NB4 (cell line): Measurements from ENCODE around the gene EFCAB12.
A peak's percentile ranks its signal among the peaks of the same experiment; 100 is the strongest.

Experiments used
- DNase-seq: peaks from one replicate; pipeline ENCODE4 v3.0.0; 2010; ENCODE audit warnings: low read depth
- H3K4me3 ChIP-seq: one replicate; pipeline ENCODE4 v1.5.1; 2011; ENCODE audit warnings: mild to moderate bottlenecking, low read depth, low read length, moderate library complexity
- MYC ChIP-seq: IDR thresholded peaks from 2 replicates; pipeline ENCODE4 v1.6.1; 2011; ENCODE audit warnings: low read depth, low read length
- POLR2A ChIP-seq: IDR thresholded peaks from 2 replicates; pipeline ENCODE4 v1.6.1; 2011; ENCODE audit warnings: mild to moderate bottlenecking; ENCODE audit not compliant: insufficient read length; ENCODE audit errors: extremely low read depth
- TF ChIP-seq, protein P1 (sequence below): IDR thresholded peaks from 2 replicates; pipeline ENCODE4 v1.6.1; 2011; ENCODE audit warnings: low read depth, low read length
- TF ChIP-seq, protein P2 (sequence below): IDR thresholded peaks from one replicate; pipeline ENCODE4 v1.5.1; 2012; ENCODE audit warnings: low read depth, low read length

Gene EFCAB12

DNA sequence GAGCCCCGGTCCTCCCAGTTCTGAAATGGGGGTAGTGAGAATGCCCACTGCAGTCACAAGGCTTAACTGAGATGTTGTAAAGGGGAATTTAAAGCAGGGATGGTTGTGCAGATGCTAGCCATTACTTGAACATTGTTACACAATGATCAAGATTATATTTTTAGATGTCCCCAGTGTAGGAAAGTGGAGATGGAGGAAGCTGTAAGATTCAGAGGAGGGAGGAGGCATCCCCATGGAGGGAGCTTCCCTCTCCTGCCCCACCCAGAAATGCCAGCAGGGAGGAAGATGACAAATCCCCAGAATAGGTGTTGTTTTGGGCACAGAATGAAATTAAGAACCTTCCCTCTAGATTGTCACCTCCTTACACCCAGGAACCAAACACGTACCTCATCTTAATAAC is 46.1 kb downstream of the EFCAB12 start:
- TF ChIP-seq POLR2A: no peak
- no peak for TF ChIP-seq MYC
- TF ChIP-seq, protein P1, sequence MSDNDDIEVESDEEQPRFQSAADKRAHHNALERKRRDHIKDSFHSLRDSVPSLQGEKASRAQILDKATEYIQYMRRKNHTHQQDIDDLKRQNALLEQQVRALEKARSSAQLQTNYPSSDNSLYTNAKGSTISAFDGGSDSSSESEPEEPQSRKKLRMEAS: no peak
- TF ChIP-seq, protein P2, sequence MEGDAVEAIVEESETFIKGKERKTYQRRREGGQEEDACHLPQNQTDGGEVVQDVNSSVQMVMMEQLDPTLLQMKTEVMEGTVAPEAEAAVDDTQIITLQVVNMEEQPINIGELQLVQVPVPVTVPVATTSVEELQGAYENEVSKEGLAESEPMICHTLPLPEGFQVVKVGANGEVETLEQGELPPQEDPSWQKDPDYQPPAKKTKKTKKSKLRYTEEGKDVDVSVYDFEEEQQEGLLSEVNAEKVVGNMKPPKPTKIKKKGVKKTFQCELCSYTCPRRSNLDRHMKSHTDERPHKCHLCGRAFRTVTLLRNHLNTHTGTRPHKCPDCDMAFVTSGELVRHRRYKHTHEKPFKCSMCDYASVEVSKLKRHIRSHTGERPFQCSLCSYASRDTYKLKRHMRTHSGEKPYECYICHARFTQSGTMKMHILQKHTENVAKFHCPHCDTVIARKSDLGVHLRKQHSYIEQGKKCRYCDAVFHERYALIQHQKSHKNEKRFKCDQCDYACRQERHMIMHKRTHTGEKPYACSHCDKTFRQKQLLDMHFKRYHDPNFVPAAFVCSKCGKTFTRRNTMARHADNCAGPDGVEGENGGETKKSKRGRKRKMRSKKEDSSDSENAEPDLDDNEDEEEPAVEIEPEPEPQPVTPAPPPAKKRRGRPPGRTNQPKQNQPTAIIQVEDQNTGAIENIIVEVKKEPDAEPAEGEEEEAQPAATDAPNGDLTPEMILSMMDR: no peak
- no peak overlapping the region for H3K4me3 ChIP-seq
- DNase-seq: no peak

DNA sequence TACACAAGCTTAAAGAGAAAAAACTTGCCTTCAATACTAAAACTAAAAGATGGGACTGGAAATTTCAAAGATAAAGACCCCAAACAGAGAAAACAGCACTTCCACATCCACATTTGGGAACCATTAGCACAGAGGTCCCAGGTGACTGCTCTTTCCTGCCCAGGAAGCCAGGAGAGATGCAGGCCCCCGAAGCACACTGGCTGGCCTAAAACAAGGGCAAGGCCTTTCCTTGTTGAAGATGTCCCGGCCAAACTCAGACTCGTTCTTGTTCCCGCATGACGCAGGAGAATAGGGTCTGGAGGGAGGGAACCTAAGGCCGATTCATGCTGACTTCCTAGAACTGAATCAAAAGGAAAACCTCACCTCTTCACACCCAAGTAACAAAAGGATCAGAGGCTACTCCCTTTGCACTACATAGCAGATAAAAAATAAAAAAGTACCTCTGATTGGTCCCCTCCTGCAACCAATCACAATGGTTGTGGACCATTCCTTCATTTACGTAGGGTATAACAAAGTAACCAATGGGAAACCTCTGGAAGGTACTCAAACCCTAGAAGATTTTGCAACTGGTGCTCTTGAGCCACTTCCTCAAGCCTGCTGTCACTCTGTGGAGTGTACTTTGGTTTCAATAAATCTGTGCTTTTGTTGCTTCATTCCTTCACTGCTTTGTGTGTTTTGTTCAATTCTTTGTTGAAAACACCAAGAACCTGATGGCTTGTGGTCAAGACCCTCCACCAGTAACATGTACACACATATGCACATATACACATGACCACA is 48.7 kb downstream of the EFCAB12 start:
- TF ChIP-seq, protein P1: no peak
- TF ChIP-seq, protein P2: no peak
- TF ChIP-seq POLR2A (no peak), MYC (no peak)
- no peak overlapping the region for H3K4me3 ChIP-seq
- DNase-seq: peak; percentile 11

DNA sequence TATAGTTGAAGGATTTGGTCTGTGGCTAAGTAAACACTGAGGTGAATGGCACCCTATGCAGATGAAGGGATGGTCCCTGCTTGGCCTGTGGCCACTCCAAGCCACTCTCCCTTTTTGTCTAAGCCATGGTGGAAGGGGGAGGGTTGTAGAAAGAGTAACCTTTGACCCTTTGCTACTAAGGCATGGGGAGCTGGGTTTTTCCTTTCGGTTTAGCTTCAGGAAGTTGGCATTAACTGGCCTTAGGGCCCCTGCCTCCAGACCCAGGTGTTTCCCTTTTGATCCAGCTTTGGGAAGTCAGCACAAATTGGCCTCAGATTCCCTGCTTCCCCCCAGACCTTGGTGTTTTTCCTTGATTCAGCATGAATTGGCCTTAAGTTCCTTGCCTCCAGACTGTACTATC is 49.5 kb downstream of the EFCAB12 start:
- H3K4me3 ChIP-seq: no peak overlapping the region
- DNase-seq: no peak
- TF ChIP-seq POLR2A (no peak), MYC (no peak)
- TF ChIP-seq, protein P1: no peak
- TF ChIP-seq, protein P2: no peak

DNA sequence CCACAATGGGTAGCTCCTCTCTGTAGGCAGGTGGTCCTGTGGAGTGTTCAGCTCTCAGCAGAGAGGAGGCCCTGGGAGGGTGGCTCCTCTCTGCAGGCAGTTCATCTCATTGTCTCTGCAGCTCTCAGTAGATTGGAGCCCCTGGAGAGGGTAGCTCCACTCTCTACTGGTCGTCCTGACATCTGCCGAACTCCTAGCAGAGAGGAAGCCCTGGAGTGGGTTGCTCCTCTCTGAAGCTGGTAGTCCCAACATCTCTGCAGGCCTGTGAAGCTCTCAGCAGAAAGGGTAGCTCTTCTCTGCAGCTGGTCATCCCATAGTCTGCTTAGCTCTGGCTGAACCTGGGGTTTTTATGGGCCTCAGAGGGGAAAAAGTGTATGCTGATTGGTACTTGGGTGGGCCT is 50.8 kb downstream of the EFCAB12 start:
- no peak overlapping the region for H3K4me3 ChIP-seq

DNA sequence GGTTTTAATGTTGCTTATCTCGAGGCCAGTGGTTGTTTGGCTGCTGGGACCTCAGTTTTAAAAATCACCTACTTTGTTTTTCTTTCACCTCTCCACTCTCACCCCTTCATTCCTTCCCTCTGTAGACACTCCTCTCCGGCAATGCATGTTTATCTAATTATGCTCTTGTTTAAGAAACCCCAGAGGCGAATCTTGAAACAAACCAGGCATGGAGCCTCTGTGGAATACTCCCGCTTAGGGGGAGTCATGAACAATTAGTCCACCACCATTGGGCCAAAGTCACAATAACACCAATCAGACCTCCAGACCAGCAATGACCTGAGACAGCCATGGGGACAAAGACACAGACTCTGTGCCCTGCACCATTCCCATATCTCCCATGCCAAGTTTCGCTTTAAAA is 53.3 kb downstream of the EFCAB12 start:
- TF ChIP-seq, protein P1: no peak
- TF ChIP-seq MYC: no peak
- TF ChIP-seq POLR2A: no peak
- no peak for DNase-seq
- H3K4me3 ChIP-seq: no peak overlapping the region

More for the DNA sequence above, 50.8 kb downstream of the EFCAB12 start:
- TF ChIP-seq, protein P1: no peak
- TF ChIP-seq, protein P2: no peak
- TF ChIP-seq MYC (no peak), POLR2A (no peak)
- no peak for DNase-seq

DNA sequence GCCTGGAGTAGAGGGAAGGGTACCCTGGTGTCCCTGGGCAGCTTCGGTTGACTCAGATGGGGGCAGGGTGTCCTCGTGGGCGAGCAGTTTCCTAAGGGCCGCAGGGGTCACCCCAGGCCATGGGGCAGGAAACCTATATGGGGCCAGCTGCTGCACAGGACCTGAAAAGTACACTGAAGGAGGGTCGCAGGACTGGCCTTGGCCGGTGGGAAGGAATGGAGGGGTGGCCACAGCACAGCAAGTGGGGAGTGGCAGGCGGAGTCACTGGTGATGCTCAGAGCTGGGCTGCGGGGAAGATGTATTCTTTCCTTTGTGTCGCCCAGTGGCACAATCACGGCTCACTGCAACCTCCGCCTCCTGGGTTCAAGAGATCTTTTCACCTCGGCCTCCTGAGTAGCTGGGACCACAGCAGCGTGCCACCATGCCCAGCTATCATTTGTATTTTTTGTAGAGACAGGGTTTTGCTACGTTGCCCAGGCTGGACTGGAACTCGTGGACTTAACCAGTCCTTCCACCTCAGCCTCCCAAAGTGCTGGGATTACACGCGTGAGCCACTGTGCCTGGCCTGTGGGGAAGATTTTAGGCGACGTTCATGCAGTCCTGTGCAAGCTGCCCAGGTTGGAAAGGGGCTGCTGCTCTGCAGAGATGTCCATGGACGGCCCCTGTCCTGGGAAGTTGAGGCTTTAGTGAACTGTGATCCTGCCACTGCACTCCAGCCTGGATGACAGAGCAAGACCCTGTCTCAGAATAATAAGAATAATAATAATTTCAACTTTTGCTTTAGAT is 57.2 kb downstream of the EFCAB12 start:
- TF ChIP-seq, protein P1: no peak
- TF ChIP-seq MYC: no peak
- TF ChIP-seq POLR2A: no peak
- no peak for DNase-seq
- H3K4me3 ChIP-seq: no peak overlapping the region
